D721Med (cell line): ENCODE results near the gene SUSD4.
A peak's percentile ranks its signal among the peaks of the same experiment; 100 is the strongest.

Source experiments
- DNase-seq: peaks from one replicate; pipeline ENCODE4 v3.0.0; 2011; ENCODE audit warnings: low spot score; ENCODE audit not compliant: insufficient read length
- FAIRE-seq: peaks from 2 replicates; lab custom pipeline; 2011; peaks lifted over from hg19 to GRCh38; lab: Jason Lieb, UNC
- CTCF ChIP-seq: IDR thresholded peaks from 2 replicates; pipeline ENCODE4 v1.5.1; 2012; ENCODE audit warnings: mild to moderate bottlenecking, control low read depth; ENCODE audit not compliant: insufficient read depth; ENCODE audit errors: missing control alignments

SUSD4 gene

GRCh38 chr1:223363856-223364684, at the start of gene SUSD4:
Gene SUSD4 (minus strand): TSS chr1:223364176. CDS start chr1:223363425, 751 bp downstream.
- no peak for TF ChIP-seq CTCF
- DNase-seq (peak; percentile 50), FAIRE-seq (no peak)

- no peak for DNase-seq
- no peak for TF ChIP-seq CTCF
- no peak for FAIRE-seq
Observed at GRCh38 chr1:223413216-223413615, 49.2 kb upstream of the SUSD4 start.

- no peak for TF ChIP-seq CTCF
- no peak for DNase-seq
- no peak for FAIRE-seq
Observed at GRCh38 chr1:223411710-223412109, 47.7 kb upstream of the SUSD4 start.

- no peak for TF ChIP-seq CTCF
Observed at GRCh38 chr1:223411309-223411708, 47.3 kb upstream of the SUSD4 start.

GRCh38 chr1:223410036-223410435, 46.1 kb upstream of the SUSD4 start:
- FAIRE-seq (no peak), DNase-seq (no peak)
- no peak for TF ChIP-seq CTCF

More at GRCh38 chr1:223411309-223411708, 47.3 kb upstream of the SUSD4 start:
- DNase-seq: no peak
- FAIRE-seq: no peak

GRCh38 chr1:223405507-223405906, 41.5 kb upstream of the SUSD4 start:
- no peak for DNase-seq
- TF ChIP-seq CTCF: no peak
- FAIRE-seq: no peak

- FAIRE-seq (no peak), DNase-seq (no peak)
- TF ChIP-seq CTCF: no peak
Observed at GRCh38 chr1:223403184-223403815, 39.3 kb upstream of the SUSD4 start.
